ENCODE data around the gene FSCN2.

Gene FSCN2, protein sequence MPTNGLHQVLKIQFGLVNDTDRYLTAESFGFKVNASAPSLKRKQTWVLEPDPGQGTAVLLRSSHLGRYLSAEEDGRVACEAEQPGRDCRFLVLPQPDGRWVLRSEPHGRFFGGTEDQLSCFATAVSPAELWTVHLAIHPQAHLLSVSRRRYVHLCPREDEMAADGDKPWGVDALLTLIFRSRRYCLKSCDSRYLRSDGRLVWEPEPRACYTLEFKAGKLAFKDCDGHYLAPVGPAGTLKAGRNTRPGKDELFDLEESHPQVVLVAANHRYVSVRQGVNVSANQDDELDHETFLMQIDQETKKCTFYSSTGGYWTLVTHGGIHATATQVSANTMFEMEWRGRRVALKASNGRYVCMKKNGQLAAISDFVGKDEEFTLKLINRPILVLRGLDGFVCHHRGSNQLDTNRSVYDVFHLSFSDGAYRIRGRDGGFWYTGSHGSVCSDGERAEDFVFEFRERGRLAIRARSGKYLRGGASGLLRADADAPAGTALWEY

DNA sequence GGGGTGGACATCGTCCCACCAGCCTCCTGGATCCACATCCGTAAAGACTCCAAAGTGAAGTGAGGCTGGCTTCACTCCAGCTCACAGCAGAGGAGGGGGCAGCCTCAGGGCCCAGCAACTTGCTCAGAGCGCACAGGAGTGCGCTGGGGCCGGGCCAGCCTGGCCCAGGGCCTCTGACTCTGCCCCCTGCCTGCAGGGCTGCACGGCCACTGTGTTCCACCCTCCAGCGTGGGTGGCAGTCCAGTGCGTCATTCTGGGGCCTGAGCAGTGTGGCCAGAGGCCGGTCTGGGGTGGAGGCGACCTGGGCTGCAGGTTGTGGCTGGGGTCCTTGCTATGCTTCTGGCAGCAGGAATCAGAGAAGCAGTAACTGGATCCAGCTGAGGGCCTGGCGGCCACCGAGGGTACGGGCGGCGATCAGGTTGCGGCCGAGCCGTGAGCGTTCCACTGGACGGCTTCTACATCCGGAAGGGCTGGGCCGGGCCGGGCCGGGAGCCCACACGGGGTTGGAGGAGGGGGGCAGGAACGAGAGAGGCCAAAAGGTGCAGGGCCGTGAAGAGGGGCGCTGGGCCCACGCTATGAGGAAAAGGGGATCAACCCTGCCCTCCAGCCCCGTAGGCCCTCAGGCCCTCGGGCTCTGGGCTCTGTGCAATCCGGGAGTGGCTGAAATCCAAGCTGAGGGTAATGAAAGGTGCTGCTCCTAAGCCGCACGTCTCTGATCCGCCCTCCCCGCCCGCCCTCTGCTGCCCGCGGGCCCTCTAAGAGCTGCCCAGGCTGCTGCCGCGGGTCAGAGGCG lies at the start of gene FSCN2:
TSS of gene FSCN2 (plus strand) at position 787 of the 793 bp plus-strand sequence. CDS start 155 bp downstream, outside the sequence.
- TF ChIP-seq CTCF (conservative IDR thresholded peaks at IDR 0.05) (no peak; the same call in 1 of the 2 replicates), ZFX (IDR thresholded peaks at IDR 0.05) (no peak)
- peak within 1 kb of the TSS; percentile 52 for H3K27ac ChIP-seq

- H3K27ac ChIP-seq: no peak overlapping the region
- TF ChIP-seq CTCF (conservative IDR thresholded peaks at IDR 0.05) (no peak), ZFX (IDR thresholded peaks at IDR 0.05) (no peak)
Measured at GRCh38 chr17:81479175-81480071, 48.8 kb upstream of the FSCN2 start.

GRCh38 chr17:81480140-81481072 lies 47.8 kb upstream of the FSCN2 start:
- H3K27ac ChIP-seq: no peak overlapping the region
- TF ChIP-seq CTCF (conservative IDR thresholded peaks at IDR 0.05) (no peak), ZFX (IDR thresholded peaks at IDR 0.05) (no peak)

DNA sequence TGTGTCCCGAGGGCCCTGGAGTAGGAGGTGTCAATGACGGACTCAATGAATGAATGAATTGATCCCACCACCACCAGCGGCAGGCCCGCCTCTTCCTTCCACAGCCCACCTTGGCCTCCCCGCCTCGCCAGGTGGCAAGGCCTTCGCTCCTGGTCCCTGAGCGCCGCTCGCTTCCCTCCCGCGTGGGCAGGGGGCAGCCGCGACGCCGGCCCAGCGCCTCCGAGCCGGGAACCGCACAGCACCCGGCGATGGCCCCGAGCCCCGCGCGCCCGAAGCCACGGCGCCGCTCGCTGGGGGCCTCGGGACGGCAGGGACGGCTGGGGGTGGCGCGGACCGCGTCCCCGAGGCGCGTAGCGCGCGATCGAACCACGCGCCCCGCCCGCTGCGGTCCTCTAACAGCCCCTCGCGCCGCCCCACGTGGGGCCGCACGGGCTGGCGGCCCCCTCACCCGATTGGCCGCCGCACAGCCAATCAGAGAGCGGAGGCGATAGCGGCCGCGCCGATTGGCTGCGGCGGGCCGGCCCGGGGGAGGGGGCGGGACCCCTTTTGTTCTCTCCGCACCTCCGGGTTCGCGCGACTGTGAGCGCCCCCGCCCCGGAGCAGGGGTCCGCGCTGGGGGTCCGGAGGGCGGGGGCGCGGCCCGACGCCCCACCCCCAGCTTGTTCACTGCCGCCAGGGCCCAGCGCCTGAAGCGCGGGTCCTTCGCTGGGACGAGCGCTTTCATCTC lies 46.9 kb upstream of the FSCN2 start:
- TF ChIP-seq ZFX (IDR thresholded peaks at IDR 0.05) (no peak), CTCF (conservative IDR thresholded peaks at IDR 0.05) (no peak)
- no peak overlapping the region for H3K27ac ChIP-seq

DNA sequence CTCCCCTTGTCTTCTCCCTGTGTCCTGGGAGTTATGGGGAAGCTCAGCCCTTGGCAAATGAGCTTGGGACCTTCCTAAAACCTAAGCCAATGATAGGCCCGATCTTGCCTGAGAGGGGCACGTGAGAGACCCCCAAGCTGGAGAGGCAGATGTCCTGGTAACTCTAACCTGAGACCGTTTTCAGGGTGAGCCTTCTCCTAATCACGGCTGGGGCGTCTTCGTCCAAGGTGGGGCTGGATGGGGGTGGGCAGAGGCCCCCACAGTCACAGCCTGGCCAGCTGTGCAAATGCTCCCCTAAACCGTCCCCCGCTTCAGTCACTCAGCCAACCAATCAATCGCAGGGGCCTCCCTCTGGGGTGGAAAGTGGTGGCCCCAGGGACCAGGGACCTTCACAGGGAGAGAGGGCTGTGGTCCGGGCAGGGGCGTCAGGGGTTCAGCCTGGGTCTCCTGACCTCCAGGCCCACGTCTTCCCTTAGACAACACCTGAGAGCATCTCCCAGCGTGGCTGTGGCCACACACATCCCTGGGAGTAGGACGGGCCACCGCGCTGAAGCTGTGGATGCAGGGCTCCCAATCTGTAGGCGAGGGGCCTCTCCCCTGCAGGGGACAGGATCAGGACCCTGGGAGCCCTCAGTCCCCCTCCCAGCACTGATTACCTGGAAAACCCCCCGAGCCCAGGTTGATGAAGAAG lies 46.2 kb upstream of the FSCN2 start:
- H3K27ac ChIP-seq: no peak overlapping the region
- TF ChIP-seq CTCF (conservative IDR thresholded peaks at IDR 0.05): no peak
- no peak for TF ChIP-seq ZFX (IDR thresholded peaks at IDR 0.05)
